K562 (cell line): ENCODE results near the gene OR4K5. TPM values are rescaled to one million over a fixed set of nuclear protein-coding genes. Genes with fewer than 3 reads are reported as not detected.

Experiments
- ATAC-seq: fragments of 200-7000 bp; cut with Tn5 transposase; 3 replicates; pipeline ENCODE4 v1.9.1; 2020; ENCODE audit warnings: moderate library complexity
- BruUV-seq: library from RNA; stranded (reverse); fragments of 400-500 nt; replicated peaks from 2 replicates; lab custom pipeline; 2021; lab: Mats Ljungman, UMichigan
- CTCF ChIA-PET: fragments of 300-600 bp; formaldehyde crosslinking; extraction: SDS; loops from one replicate; lab custom pipeline; 2021; ENCODE audit warnings: low intra/inter-chr PET ratio; lab: Yijun Ruan, JAX
- POLR2A ChIA-PET: fragments of 300-600, 350-650 bp; sonication (Branson Sonifier 250); formaldehyde crosslinking; extraction: SDS; loops from one replicate; lab custom pipeline; 2021; ENCODE audit warnings: antibody characterized with exemption, inconsistent platforms; lab: Yijun Ruan, JAX
- DNase-seq, 4 experiments: peaks; one replicate each; pipeline versions ENCODE4 v3.0.0 to v3.0.0-alpha.2; 2011 to 2018; ENCODE audit warnings: low spot score in 3 of 4, mixed read lengths in 3 of 4; ENCODE audit errors: extremely low read depth in 1 of 4
- FAIRE-seq: peaks from 2 replicates; lab custom pipeline; 2011; peaks lifted over from hg19 to GRCh38; lab: Jason Lieb, UNC
- H2AFZ ChIP-seq: 2 replicates; pipeline ENCODE4 v1.6.0; 2011; ENCODE audit warnings: low read depth, low read length, control low read depth, inconsistent platforms
- H3K27ac ChIP-seq: fragments of 200-600 bp; 3 replicates; pipeline ENCODE4 v1.8.0; 2011; ENCODE audit warnings: low read depth, mild to moderate bottlenecking, control low read depth, inconsistent platforms, low read length, moderate library complexity, mixed read lengths; ENCODE audit errors: extremely low read depth
- H3K27me3 ChIP-seq, 2 experiments: fragments of 300-600 bp in 1 of 2; 2 replicates in 1 of 2; 3 replicates in 1 of 2; pipeline versions ENCODE4 v1.6.0 to v1.8.0; 2011; ENCODE audit warnings: inconsistent platforms in 2 of 2, low read length in 2 of 2, mild to moderate bottlenecking in 1 of 2, mixed read lengths in 1 of 2, moderate library complexity in 1 of 2; ENCODE audit not compliant: control insufficient read depth in 2 of 2, insufficient read depth in 2 of 2
- H3K36me3 ChIP-seq: fragments of 300-600 bp; 3 replicates; pipeline ENCODE4 v1.8.0; 2011; ENCODE audit warnings: mild to moderate bottlenecking, low read length, inconsistent platforms; ENCODE audit not compliant: control insufficient read depth, insufficient read depth
- H3K4me1 ChIP-seq, 2 experiments: fragments of 200-600 bp in 1 of 2; replicated peaks in 1 of 2; 2 replicates in 1 of 2; 3 replicates in 1 of 2; pipeline versions ENCODE4 v1.5.1 to v1.8.0; 2011; ENCODE audit warnings: inconsistent platforms in 2 of 2, low read length in 2 of 2, mild to moderate bottlenecking in 1 of 2, mixed read lengths in 1 of 2, moderate library complexity in 1 of 2; ENCODE audit not compliant: control insufficient read depth in 2 of 2, insufficient read depth in 2 of 2
- H3K4me2 ChIP-seq: 2 replicates; pipeline ENCODE4 v1.6.1; 2011; ENCODE audit warnings: low read length, control low read depth, inconsistent platforms, mixed read lengths; ENCODE audit not compliant: insufficient read depth
- H3K4me3 ChIP-seq: fragments of 200-600 bp; sonication (generic), shearing (Covaris generic); 2 replicates; pipeline ENCODE4 v1.5.1; 2016; ENCODE audit warnings: control low read depth, inconsistent platforms
- H3K79me2 ChIP-seq: fragments of 200-600 bp; 3 replicates; pipeline ENCODE4 v1.8.0; 2011; ENCODE audit warnings: low read length, inconsistent platforms; ENCODE audit not compliant: control insufficient read depth, insufficient read depth
- H3K9ac ChIP-seq, 2 experiments: 2 replicates each; pipeline versions ENCODE4 v1.6.0 to v1.6.1; 2011; ENCODE audit warnings: low read depth in 2 of 2, low read length in 2 of 2, control low read depth in 1 of 2, inconsistent platforms in 1 of 2, mild to moderate bottlenecking in 1 of 2, mixed read lengths in 1 of 2; ENCODE audit not compliant: insufficient read depth in 1 of 2
- H3K9me1 ChIP-seq: one replicate; pipeline ENCODE4 v1.6.0; 2011; ENCODE audit warnings: inconsistent platforms, mild to moderate bottlenecking, low read length, moderate library complexity; ENCODE audit not compliant: control insufficient read depth, insufficient read depth
- H3K9me3 ChIP-seq: replicated peaks from 2 replicates; pipeline ENCODE4 v1.5.1; 2011; ENCODE audit warnings: low read depth, low read length, inconsistent platforms; ENCODE audit not compliant: control insufficient read depth, insufficient read depth
- H4K20me1 ChIP-seq: replicated peaks from 2 replicates; pipeline ENCODE4 v1.6.1; 2011; ENCODE audit warnings: low read length, inconsistent platforms, mixed read lengths; ENCODE audit not compliant: control insufficient read depth, insufficient read depth
- CEBPG ChIP-seq, 3 experiments: fragments of 200-800 bp in 1 of 3; sonication (Bioruptor generic) in 1 of 3; sonication (generic) in 1 of 3; formaldehyde crosslinking in 1 of 3; IDR thresholded peaks in 2 of 3; conservative IDR thresholded peaks in 1 of 3; 2 replicates each; pipeline versions ENCODE4 v1.6.1 to v1.8.0; 2016 to 2022; ENCODE audit warnings: missing compliant biosample characterization in 2 of 3, missing genetic modification characterization in 2 of 3, mild to moderate bottlenecking in 1 of 3, missing genetic modification reagents in 1 of 3
- HINFP ChIP-seq: fragments of 450-650 bp; conservative IDR thresholded peaks from 2 replicates; pipeline ENCODE4 v1.6.1; 2016; ENCODE audit warnings: missing genetic modification characterization, low read depth, mild to moderate bottlenecking, control low read depth, missing compliant biosample characterization
- RAD21 ChIP-seq, 2 experiments: fragments of 250-450 bp in 1 of 2; fragments of 450-650 bp in 1 of 2; sonication (Bioruptor Pico) in 1 of 2; formaldehyde crosslinking in 1 of 2; IDR thresholded peaks in 1 of 2; conservative IDR thresholded peaks in 1 of 2; 2 replicates each; pipeline versions ENCODE4 v1.4.0 to v1.8.0; 2020 to 2022; ENCODE audit warnings: mild to moderate bottlenecking in 2 of 2, moderate library complexity in 1 of 2
- STAT5B ChIP-seq: fragments of 250-450 bp; sonication (Bioruptor Pico); IDR thresholded peaks from 2 replicates; pipeline ENCODE4 v1.8.0; 2021; ENCODE audit warnings: mild to moderate bottlenecking, inconsistent platforms
- ZFPM2 ChIP-seq: fragments of 250-450 bp; sonication (Bioruptor Pico); IDR thresholded peaks from 2 replicates; pipeline ENCODE4 v1.5.1; 2022; ENCODE audit warnings: mild to moderate bottlenecking
- ZNF408 ChIP-seq: fragments of 250-450 bp; sonication (Bioruptor Pico); IDR thresholded peaks from 2 replicates; pipeline ENCODE4 v1.4.0; 2020; ENCODE audit warnings: low read depth, mild to moderate bottlenecking, moderate library complexity
- WGBS: fragments of 100-300 bp; shearing (Covaris generic); methylation state at CpG from one replicate; pipeline ENCODE4 v1.1.6; 2016; ENCODE audit warnings: low coverage, mixed read lengths; ENCODE audit not compliant: insufficient coverage; ENCODE audit errors: missing lambda C conversion rate; 5-methylcytosine and 5-hydroxymethylcytosine counted together
- in situ Hi-C: fragments of 300-500 bp; cut with MboI; formaldehyde crosslinking; loops from 4 replicates; pipeline ENCODE4 v1.15.0; 2018; ENCODE audit warnings: inconsistent platforms, mixed read lengths
- intact Hi-C: fragments of 100-400 bp; cut with micrococcal nuclease; formaldehyde crosslinking; loops from 2 replicates; pipeline ENCODE4 v1.14.2; 2022
- polyA plus RNA-seq, 8 experiments: library from polyadenylated mRNA; depleted of rRNA in 4 of 8; stranded (reverse) in 5 of 8; unstranded in 3 of 8; fragments of >200 nt; fragmentation: Nextera tagmentation in 2 of 8; fragmentation: Illumina TruSeq in 1 of 8; extraction: Ambion mirVana in 2 of 8; extraction: Trizol in 1 of 8; gene quantifications; 2 replicates each; pipeline versions ENCODE4 v1.2.1 to v1.2.3, GENCODE V29; 2011 to 2014; ENCODE audit warnings: inconsistent platforms in 1 of 8, missing spikeins in 1 of 8
- total RNA-seq, 7 experiments: library from RNA; depleted of rRNA in 6 of 7; stranded (reverse); fragments of >200 nt in 6 of 7; fragmentation: Illumina TruSeq in 2 of 7; extraction: Trizol in 2 of 7; gene quantifications; 2 replicates each; pipeline versions ENCODE4 v1.2.1 to v1.2.3, GENCODE V29; 2011 to 2021; ENCODE audit warnings: low replicate concordance in 1 of 7
- TF ChIP-seq, protein P1 (sequence below), 3 experiments: IDR thresholded peaks in 2 of 3; conservative IDR thresholded peaks in 1 of 3; 2 replicates each; pipeline ENCODE4 v1.5.1; 2011 to 2012; ENCODE audit warnings: low read length in 3 of 3, mild to moderate bottlenecking in 3 of 3, control low read depth in 2 of 3, improper control_type of control experiment in 1 of 3, inconsistent platforms in 1 of 3, low read depth in 1 of 3, mixed read lengths in 1 of 3, moderate library complexity in 1 of 3; ENCODE audit not compliant: insufficient read depth in 2 of 3

Gene OR4K5
- total and polyA plus RNA-seq, 9 of the 15 experiments (the other 6 are each of a cell fraction or from before 2014, with no cell fraction given): not detected

GRCh38 chr14:19874842-19875241, 45.6 kb upstream of the OR4K5 start, which contains the start of gene OR4K2:
Gene OR4K2, plus strand, starts transcription at chr14:19875142. Its CDS starts 1,126 bp downstream, at chr14:19876268.
- in situ Hi-C loops (no loop called here), intact Hi-C loops (loop anchor here (10.0 kb wide), 1 partner anchor 70 kb away; the partner anchor contains the start of gene OR4N2)
- POLR2A ChIA-PET: no interaction called here
- WGBS: 6% methylated on average over 2 of the region's 2 CpGs
- CTCF ChIA-PET: interaction anchor here (0.5 kb wide), 1 partner anchor 39 kb away, joined by 3 read pairs; no protein-coding TSS in a partner anchor
- no peak for DNase-seq
- H3K27ac ChIP-seq: no peak within 1 kb of the TSS
- H2AFZ ChIP-seq: no peak within 1 kb of the TSS
- no TSS peak for BruUV-seq
- H4K20me1 ChIP-seq: no peaks in the 10 kb centered on the region
- H3K9ac ChIP-seq: no peak within 1 kb of the TSS
- H3K4me3 ChIP-seq: no peak within 1 kb of the TSS
- H3K4me1 ChIP-seq: no peaks in the 10 kb centered on the region
- no peak within 1 kb of the TSS for H3K4me2 ChIP-seq
- H3K9me3 ChIP-seq: no peaks in the 10 kb centered on the region
- H3K9me1 ChIP-seq: no peaks in the 10 kb centered on the region
- H3K36me3 ChIP-seq: no peaks in the 10 kb centered on the region
- H3K79me2 ChIP-seq: no peaks in the 10 kb centered on the region
- FAIRE-seq: no peak
- H3K27me3 ChIP-seq: no peaks in the 10 kb centered on the region
- no peak for ATAC-seq
- TF ChIP-seq ZNF408: no peak
- TF ChIP-seq ZFPM2 (CRISPR knock-in tag): no peak

- ChIA-PET CTCF (no interaction called here), POLR2A (no interaction called here)
- Histone ChIP-seq H3K79me2 (no peaks in the 10 kb centered on the region), H3K27me3 (no peaks in the 10 kb centered on the region), H3K4me2 (no peak overlapping the region), H3K4me3 (no peak overlapping the region), H3K27ac (no peak overlapping the region), H3K9ac (no peak overlapping the region), H3K4me1 (no peaks in the 10 kb centered on the region), H2AFZ (no peak overlapping the region), H4K20me1 (no peaks in the 10 kb centered on the region), H3K36me3 (no peaks in the 10 kb centered on the region), H3K9me1 (no peaks in the 10 kb centered on the region), H3K9me3 (no peaks in the 10 kb centered on the region)
- ATAC-seq (no peak), FAIRE-seq (no peak), DNase-seq (peak; percentile 15 to 43 (median 17))
- intact Hi-C loops (loop anchor here (10.0 kb wide), 1 partner anchor 73 kb away; the partner anchor contains the start of gene OR4N2), in situ Hi-C loops (no loop called here)
- TF ChIP-seq RAD21 (CRISPR knock-in tag; conservative IDR thresholded peaks at IDR 0.05 in 1 of 2, IDR thresholded peaks at IDR 0.05 in 1 of 2) (peak; percentile 30 to 59), HINFP (tag) (no peak), CEBPG (CRISPR knock-in tag; IDR thresholded peaks at IDR 0.05) (no peak), CEBPG (tag; conservative IDR thresholded peaks at IDR 0.05 in 1 of 2, IDR thresholded peaks at IDR 0.05 in 1 of 2) (peak in 1 of 2 experiments; percentile 44; a peak in 1 of 4 replicates), STAT5B (CRISPR knock-in tag) (no peak)
- TF ChIP-seq, protein P1, sequence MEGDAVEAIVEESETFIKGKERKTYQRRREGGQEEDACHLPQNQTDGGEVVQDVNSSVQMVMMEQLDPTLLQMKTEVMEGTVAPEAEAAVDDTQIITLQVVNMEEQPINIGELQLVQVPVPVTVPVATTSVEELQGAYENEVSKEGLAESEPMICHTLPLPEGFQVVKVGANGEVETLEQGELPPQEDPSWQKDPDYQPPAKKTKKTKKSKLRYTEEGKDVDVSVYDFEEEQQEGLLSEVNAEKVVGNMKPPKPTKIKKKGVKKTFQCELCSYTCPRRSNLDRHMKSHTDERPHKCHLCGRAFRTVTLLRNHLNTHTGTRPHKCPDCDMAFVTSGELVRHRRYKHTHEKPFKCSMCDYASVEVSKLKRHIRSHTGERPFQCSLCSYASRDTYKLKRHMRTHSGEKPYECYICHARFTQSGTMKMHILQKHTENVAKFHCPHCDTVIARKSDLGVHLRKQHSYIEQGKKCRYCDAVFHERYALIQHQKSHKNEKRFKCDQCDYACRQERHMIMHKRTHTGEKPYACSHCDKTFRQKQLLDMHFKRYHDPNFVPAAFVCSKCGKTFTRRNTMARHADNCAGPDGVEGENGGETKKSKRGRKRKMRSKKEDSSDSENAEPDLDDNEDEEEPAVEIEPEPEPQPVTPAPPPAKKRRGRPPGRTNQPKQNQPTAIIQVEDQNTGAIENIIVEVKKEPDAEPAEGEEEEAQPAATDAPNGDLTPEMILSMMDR (IDR thresholded peaks at IDR 0.05 in 2 of 3, conservative IDR thresholded peaks at IDR 0.05 in 1 of 3; ENCODE audit: insufficient read depth in 2 of 3, low read depth in 1 of 3, low read length in 3 of 3): peak in 2 of 3 experiments; percentile 45 to 61; a peak in 3 of 6 replicates
- no TSS peak for BruUV-seq
These were observed 42.3 kb upstream of the OR4K5 start for GRCh38 chr14:19878029-19878642.
